ENCODE data around the gene SUOX.
"Not testable (repeated sequence)": the region's sequence is repeated elsewhere in the genome, so short reads cannot be mapped to it uniquely, and the experiment has no call there.

SUOX gene

GRCh38 chr12:56003376-56003775 lies 6.3 kb downstream of the SUOX start:
- not testable (repeated sequence) for H3K4ac ChIP-seq (ENCODE audit: low read depth in 1 of 2, low read length in 2 of 2); H3K18ac ChIP-seq (ENCODE audit: low read depth in 1 of 2, low read length in 2 of 2); H2AFZ ChIP-seq (ENCODE audit: low read depth, low read length); H3K27ac ChIP-seq (ENCODE audit: low read length, poor library complexity, severe bottlenecking); DNase-seq; H2AK5ac ChIP-seq (ENCODE audit: low read length, severe bottlenecking); H3K14ac ChIP-seq (ENCODE audit: low read length in 2 of 2); H2BK15ac ChIP-seq (ENCODE audit: low read depth, poor library complexity, severe bottlenecking); H3K9me3 ChIP-seq (ENCODE audit: control insufficient read depth, low read length); H3K9ac ChIP-seq (ENCODE audit: low read length); H3K4me2 ChIP-seq (ENCODE audit: low read length, poor library complexity, severe bottlenecking); H2BK120ac ChIP-seq (ENCODE audit: low read depth, low read length); H4K8ac ChIP-seq (ENCODE audit: low read length); H2BK12ac ChIP-seq (ENCODE audit: low read length in 2 of 2); H3K4me3 ChIP-seq (ENCODE audit: insufficient read depth in 1 of 2, low read depth in 1 of 2, low read length in 2 of 2); H3K27me3 ChIP-seq (ENCODE audit: control insufficient read depth in 1 of 2, insufficient read depth in 1 of 2, low read length in 2 of 2); H2BK5ac ChIP-seq (ENCODE audit: low read depth, low read length, poor library complexity, severe bottlenecking); H4K91ac ChIP-seq (ENCODE audit: low read length); H3K23ac ChIP-seq (ENCODE audit: low read length in 2 of 2)
- H3K36me3 ChIP-seq (ENCODE audit: control insufficient read depth in 1 of 2, insufficient read depth in 2 of 2, low read depth in 1 of 2, low read length in 2 of 2), result peaks cover 26 to 27% of the 10 kb centered on the region in 2 experiments
- 88% methylated on average over 5 of the region's 5 CpGs for WGBS
- H3K4me1 ChIP-seq (ENCODE audit: control insufficient read depth, insufficient read depth, low read depth, low read length), result peaks cover 13% of the 10 kb centered on the region
- H3K79me1 ChIP-seq (replicated peaks; ENCODE audit: low read length, poor library complexity, severe bottlenecking), result peaks cover 14% of the 10 kb centered on the region

- Histone ChIP-seq H3K4ac (ENCODE audit: low read depth in 1 of 2, low read length in 2 of 2) (no peak overlapping the region), H3K9me3 (ENCODE audit: control insufficient read depth, low read length) (no peaks in the 10 kb centered on the region), H3K4me3 (ENCODE audit: insufficient read depth in 1 of 2, low read depth in 1 of 2, low read length in 2 of 2) (no peak overlapping the region), H2AFZ (ENCODE audit: low read depth, low read length) (no peak overlapping the region), H3K23ac (ENCODE audit: low read length in 2 of 2) (no peak overlapping the region), H2BK5ac (ENCODE audit: low read depth, low read length, poor library complexity, severe bottlenecking) (no peak overlapping the region), H3K18ac (ENCODE audit: low read depth in 1 of 2, low read length in 2 of 2) (no peak overlapping the region), H3K4me1 (ENCODE audit: control insufficient read depth, insufficient read depth, low read depth, low read length) (peaks cover 13% of the 10 kb centered on the region), H4K8ac (ENCODE audit: low read length) (no peak overlapping the region), H3K27me3 (ENCODE audit: control insufficient read depth in 1 of 2, insufficient read depth in 1 of 2, low read length in 2 of 2) (no peaks in the 10 kb centered on the region), H3K9ac (ENCODE audit: low read length) (no peak overlapping the region), H2BK12ac (ENCODE audit: low read length in 2 of 2) (no peak overlapping the region), H3K36me3 (ENCODE audit: control insufficient read depth in 1 of 2, insufficient read depth in 2 of 2, low read depth in 1 of 2, low read length in 2 of 2) (peaks cover 25 to 26% of the 10 kb centered on the region in 2 experiments), H2BK15ac (ENCODE audit: low read depth, poor library complexity, severe bottlenecking) (no peak overlapping the region), H3K27ac (ENCODE audit: low read length, poor library complexity, severe bottlenecking) (no peak overlapping the region), H3K79me1 (replicated peaks; ENCODE audit: low read length, poor library complexity, severe bottlenecking) (peaks cover 9% of the 10 kb centered on the region), H3K4me2 (ENCODE audit: low read length, poor library complexity, severe bottlenecking) (no peak overlapping the region), H3K14ac (ENCODE audit: low read length in 2 of 2) (no peak overlapping the region), H2AK5ac (ENCODE audit: low read length, severe bottlenecking) (no peak overlapping the region), H4K91ac (ENCODE audit: low read length) (no peak overlapping the region), H2BK120ac (ENCODE audit: low read depth, low read length) (no peak overlapping the region)
- no peak for DNase-seq
- 94% methylated on average over 10 of the region's 10 CpGs for WGBS
These were observed 7.1 kb downstream of the SUOX start for GRCh38 chr12:56004211-56004610.

- H3K4me3 ChIP-seq (ENCODE audit: insufficient read depth in 1 of 2, low read depth in 1 of 2, low read length in 2 of 2), result peak overlapping the region; percentile 79 to 88
These were observed 10.8 kb downstream of the SUOX start for GRCh38 chr12:56007564-56008559.

GRCh38 chr12:56010111-56010570 lies 13.1 kb downstream of the SUOX start:
- H3K4me1 ChIP-seq (ENCODE audit: control insufficient read depth, insufficient read depth, low read depth, low read length), result peaks cover 5% of the 10 kb centered on the region
- no peak overlapping the region for H2BK5ac ChIP-seq (ENCODE audit: low read depth, low read length, poor library complexity, severe bottlenecking)
- H3K27ac ChIP-seq (ENCODE audit: low read length, poor library complexity, severe bottlenecking), result no peak overlapping the region
- H2BK120ac ChIP-seq (ENCODE audit: low read depth, low read length), result no peak overlapping the region
- H3K4me2 ChIP-seq (ENCODE audit: low read length, poor library complexity, severe bottlenecking), result no peak overlapping the region
- no peak overlapping the region for H3K4ac ChIP-seq (ENCODE audit: low read depth in 1 of 2, low read length in 2 of 2)
- H2AFZ ChIP-seq (ENCODE audit: low read depth, low read length), result no peak overlapping the region
- no peak overlapping the region for H3K9ac ChIP-seq (ENCODE audit: low read length)
- H4K91ac ChIP-seq (ENCODE audit: low read length), result no peak overlapping the region
- no peak overlapping the region for H2AK5ac ChIP-seq (ENCODE audit: low read length, severe bottlenecking)
- peaks cover 0 to 6% of the 10 kb centered on the region in 2 experiments for H3K36me3 ChIP-seq (ENCODE audit: control insufficient read depth in 1 of 2, insufficient read depth in 2 of 2, low read depth in 1 of 2, low read length in 2 of 2)
- no peak overlapping the region for H3K18ac ChIP-seq (ENCODE audit: low read depth in 1 of 2, low read length in 2 of 2)
- no peak for DNase-seq
- no peak overlapping the region for H2BK12ac ChIP-seq (ENCODE audit: low read length in 2 of 2)
- WGBS, result 25% methylated on average over 1 of the region's 2 CpGs
- H3K27me3 ChIP-seq (ENCODE audit: control insufficient read depth in 1 of 2, insufficient read depth in 1 of 2, low read length in 2 of 2), result no peaks in the 10 kb centered on the region
- peaks cover 4% of the 10 kb centered on the region for H3K79me1 ChIP-seq (replicated peaks; ENCODE audit: low read length, poor library complexity, severe bottlenecking)
- H2BK15ac ChIP-seq (ENCODE audit: low read depth, poor library complexity, severe bottlenecking), result no peak overlapping the region
- H4K8ac ChIP-seq (ENCODE audit: low read length), result no peak overlapping the region
- no peak overlapping the region for H3K4me3 ChIP-seq (ENCODE audit: insufficient read depth in 1 of 2, low read depth in 1 of 2, low read length in 2 of 2)
- no peaks in the 10 kb centered on the region for H3K9me3 ChIP-seq (ENCODE audit: control insufficient read depth, low read length)
- H3K23ac ChIP-seq (ENCODE audit: low read length in 2 of 2), result no peak overlapping the region
- H3K14ac ChIP-seq (ENCODE audit: low read length in 2 of 2), result no peak overlapping the region

More at GRCh38 chr12:56007564-56008559, 10.8 kb downstream of the SUOX start:
- Histone ChIP-seq H4K91ac (ENCODE audit: low read length) (no peak overlapping the region), H2AK5ac (ENCODE audit: low read length, severe bottlenecking) (no peak overlapping the region), H3K79me1 (replicated peaks; ENCODE audit: low read length, poor library complexity, severe bottlenecking) (peaks cover 7% of the 10 kb centered on the region), H3K4me2 (ENCODE audit: low read length, poor library complexity, severe bottlenecking) (peak overlapping the region; percentile 93), H2BK12ac (ENCODE audit: low read length in 2 of 2) (peak overlapping the region in 1 of 2 experiments; percentile 73), H3K4me1 (ENCODE audit: control insufficient read depth, insufficient read depth, low read depth, low read length) (peaks cover 5% of the 10 kb centered on the region), H3K23ac (ENCODE audit: low read length in 2 of 2) (no peak overlapping the region), H3K27ac (ENCODE audit: low read length, poor library complexity, severe bottlenecking) (peak overlapping the region; percentile 30), H3K9ac (ENCODE audit: low read length) (peak overlapping the region; percentile 89), H2BK15ac (ENCODE audit: low read depth, poor library complexity, severe bottlenecking) (peak overlapping the region; percentile 91), H3K9me3 (ENCODE audit: control insufficient read depth, low read length) (no peaks in the 10 kb centered on the region), H3K18ac (ENCODE audit: low read depth in 1 of 2, low read length in 2 of 2) (peak overlapping the region; percentile 67 to 79), H2BK5ac (ENCODE audit: low read depth, low read length, poor library complexity, severe bottlenecking) (peak overlapping the region; percentile 14), H3K14ac (ENCODE audit: low read length in 2 of 2) (no peak overlapping the region), H3K36me3 (ENCODE audit: control insufficient read depth in 1 of 2, insufficient read depth in 2 of 2, low read depth in 1 of 2, low read length in 2 of 2) (peaks cover 17 to 20% of the 10 kb centered on the region in 2 experiments), H3K27me3 (ENCODE audit: control insufficient read depth in 1 of 2, insufficient read depth in 1 of 2, low read length in 2 of 2) (no peaks in the 10 kb centered on the region), H2BK120ac (ENCODE audit: low read depth, low read length) (peak overlapping the region; percentile 87), H3K4ac (ENCODE audit: low read depth in 1 of 2, low read length in 2 of 2) (peak overlapping the region; percentile 46 to 86), H4K8ac (ENCODE audit: low read length) (peak overlapping the region; percentile 94), H2AFZ (ENCODE audit: low read depth, low read length) (peak overlapping the region; percentile 73)
- peak; percentile 33 for DNase-seq
- under 1% methylated on average over 25 of the region's 44 CpGs for whole genome bisulfite sequencing

All from mesenchymal stem cell (in vitro differentiated cells and primary cell).